A549 (cell line): ENCODE measurements around the gene PTPRA. TPM values are rescaled to one million over a fixed set of nuclear protein-coding genes. Genes with fewer than 3 reads are reported as not detected.

Experiments used
- ATAC-seq, 2 experiments: fragments of 200-7000 bp in 1 of 2; fragments of >200 bp in 1 of 2; cut with Nextera tagmentation in 1 of 2; cut with Tn5 transposase in 1 of 2; 3 replicates each; pipeline versions ENCODE4 v1.8.0 to v1.9.1; 2018 to 2020; ENCODE audit warnings: mild to moderate bottlenecking in 1 of 2, moderate library complexity in 1 of 2
- CTCF ChIA-PET: fragments of 300-600 bp; sonication (Branson Sonifier 250); formaldehyde crosslinking; extraction: SDS; loops from one replicate; lab custom pipeline; 2021; ENCODE audit warnings: antibody characterized with exemption, inconsistent platforms; lab: Yijun Ruan, JAX
- POLR2A ChIA-PET: fragments of 350-600 bp; formaldehyde crosslinking; extraction: SDS; loops from one replicate; lab custom pipeline; 2021; ENCODE audit warnings: antibody characterized with exemption, inconsistent platforms; lab: Yijun Ruan, JAX
- DNase-seq, 2 experiments: peaks; one replicate each; pipeline versions ENCODE4 v3.0.0 to v3.0.0-alpha.2; 2011 to 2016; ENCODE audit warnings: low read depth in 1 of 2, low spot score in 1 of 2
- FAIRE-seq: peaks from 2 replicates; lab custom pipeline; 2011; peaks lifted over from hg19 to GRCh38; lab: Jason Lieb, UNC
- H3K27ac ChIP-seq, 2 experiments: fragments of >200 bp; sonication (Bioruptor Twin); formaldehyde crosslinking; 3 replicates each; pipeline ENCODE4 v1.5.1; 2016 to 2017
- H3K4me1 ChIP-seq: fragments of >200 bp; sonication (Bioruptor Twin); formaldehyde crosslinking; 3 replicates; pipeline ENCODE4 v1.6.1; 2016
- H3K4me2 ChIP-seq: fragments of >200 bp; sonication (Bioruptor Twin); formaldehyde crosslinking; 3 replicates; pipeline ENCODE4 v1.6.1; 2016
- H3K4me3 ChIP-seq: fragments of >200 bp; sonication (Bioruptor Twin); formaldehyde crosslinking; 3 replicates; pipeline ENCODE4 v1.5.1; 2016
- H3K9me3 ChIP-seq: fragments of >200 bp; sonication (Bioruptor Twin); formaldehyde crosslinking; 3 replicates; pipeline ENCODE4 v1.6.1; 2016
- ATOH8 ChIP-seq: fragments of 250-450 bp; sonication (Bioruptor Pico); IDR thresholded peaks from 2 replicates; pipeline ENCODE4 v1.5.0; 2020; ENCODE audit warnings: low read depth, mild to moderate bottlenecking, moderate library complexity
- BCL3 ChIP-seq: fragments of >200 bp; sonication (Bioruptor Twin); formaldehyde crosslinking; IDR thresholded peaks from 3 replicates; pipeline ENCODE4 v1.6.1; 2016
- BHLHE40 ChIP-seq: IDR thresholded peaks from 2 replicates; pipeline ENCODE4 v1.6.1; 2012; ENCODE audit warnings: low read depth, low read length, inconsistent platforms
- CHD2 ChIP-seq: fragments of 150-350 bp; IDR thresholded peaks from 2 replicates; pipeline ENCODE4 v1.6.1; 2014; ENCODE audit warnings: low read length; ENCODE audit not compliant: partially characterized antibody
- EHF ChIP-seq: fragments of 250-450 bp; sonication (Bioruptor Pico); IDR thresholded peaks from 2 replicates; pipeline ENCODE4 v1.5.0; 2020; ENCODE audit warnings: mild to moderate bottlenecking
- EHMT2 ChIP-seq: fragments of 200-600 bp; sonication (generic); IDR thresholded peaks from 2 replicates; pipeline ENCODE4 v1.6.1; 2016; ENCODE audit warnings: antibody characterized with exemption, low read depth, mild to moderate bottlenecking, moderate library complexity
- EP300 ChIP-seq, 2 experiments: fragments of >200 bp; sonication (Bioruptor Twin); formaldehyde crosslinking; IDR thresholded peaks; 2 replicates in 1 of 2; 3 replicates in 1 of 2; pipeline ENCODE4 v1.6.1; 2016 to 2017
- FOSB ChIP-seq: fragments of 250-450 bp; sonication (Bioruptor Pico); IDR thresholded peaks from 2 replicates; pipeline ENCODE4 v1.5.0; 2020; ENCODE audit warnings: mild to moderate bottlenecking, moderate library complexity
- GATA3 ChIP-seq: IDR thresholded peaks from 2 replicates; pipeline ENCODE4 v1.6.1; 2012; ENCODE audit warnings: borderline replicate concordance
- HES2 ChIP-seq: fragments of >200 bp; sonication (Bioruptor Twin); formaldehyde crosslinking; IDR thresholded peaks from 2 replicates; pipeline ENCODE4 v1.6.1; 2016
- HEYL ChIP-seq: fragments of 250-450 bp; sonication (Bioruptor Pico); IDR thresholded peaks from 2 replicates; pipeline ENCODE4 v1.8.0; 2021; ENCODE audit warnings: mild to moderate bottlenecking, moderate library complexity
- HMGXB4 ChIP-seq: fragments of 250-450 bp; sonication (Bioruptor Pico); IDR thresholded peaks from 2 replicates; pipeline ENCODE4 v1.5.0; 2021; ENCODE audit warnings: mild to moderate bottlenecking, moderate library complexity, borderline replicate concordance
- HOXA7 ChIP-seq: fragments of 250-450 bp; sonication (Bioruptor Pico); IDR thresholded peaks from 2 replicates; pipeline ENCODE4 v1.5.0; 2020; ENCODE audit warnings: mild to moderate bottlenecking, moderate library complexity
- JUN ChIP-seq, 2 experiments: fragments of >200 bp; sonication (Bioruptor Twin); formaldehyde crosslinking; IDR thresholded peaks; 2 replicates in 1 of 2; 3 replicates in 1 of 2; pipeline ENCODE4 v1.6.1; 2016 to 2017
- MAFK ChIP-seq: fragments of 450-650 bp; IDR thresholded peaks from 2 replicates; pipeline ENCODE4 v1.6.1; 2014; ENCODE audit not compliant: partially characterized antibody
- NFE2L2 ChIP-seq: fragments of 150-350 bp; conservative IDR thresholded peaks from 2 replicates; pipeline ENCODE4 v1.6.1; 2014; ENCODE audit warnings: low read length
- NR3C1 ChIP-seq: fragments of >200 bp; sonication (Bioruptor Twin); formaldehyde crosslinking; IDR thresholded peaks from 3 replicates; pipeline ENCODE4 v1.6.1; 2017
- POLR2AphosphoS2 ChIP-seq: conservative IDR thresholded peaks from 2 replicates; pipeline ENCODE4 v1.6.1; 2012; ENCODE audit warnings: low read length, improper control_type of control experiment, inconsistent platforms
- RAD21 ChIP-seq, 2 experiments: fragments of >200 bp in 1 of 2; sonication (Bioruptor Twin) in 1 of 2; formaldehyde crosslinking in 1 of 2; IDR thresholded peaks in 1 of 2; conservative IDR thresholded peaks in 1 of 2; 2 replicates in 1 of 2; 3 replicates in 1 of 2; pipeline ENCODE4 v1.6.1; 2012 to 2018; ENCODE audit warnings: inconsistent platforms in 1 of 2
- REST ChIP-seq: fragments of 200-600 bp; sonication (generic); IDR thresholded peaks from 2 replicates; pipeline ENCODE4 v1.6.1; 2016; ENCODE audit warnings: antibody characterized with exemption, mild to moderate bottlenecking, moderate library complexity
- SMC3 ChIP-seq: fragments of >200 bp; sonication (Bioruptor Twin); formaldehyde crosslinking; IDR thresholded peaks from 3 replicates; pipeline ENCODE4 v1.6.1; 2018; ENCODE audit warnings: inconsistent platforms
- TP53 ChIP-seq: fragments of 250-450 bp; sonication (Bioruptor Pico); IDR thresholded peaks from 2 replicates; pipeline ENCODE4 v1.5.0; 2021; ENCODE audit warnings: mild to moderate bottlenecking, moderate library complexity
- ZC3H11A ChIP-seq: fragments of 450-650 bp; IDR thresholded peaks from 2 replicates; pipeline ENCODE4 v1.6.1; 2014; ENCODE audit warnings: antibody characterized with exemption, mild to moderate bottlenecking
- ZNF302 ChIP-seq: fragments of 250-450 bp; sonication (Bioruptor Pico); IDR thresholded peaks from 2 replicates; pipeline ENCODE4 v1.9.0; 2021; ENCODE audit warnings: inconsistent platforms, mild to moderate bottlenecking, moderate library complexity
- ZSCAN20 ChIP-seq: fragments of 250-450 bp; sonication (Bioruptor Pico); IDR thresholded peaks from 2 replicates; pipeline ENCODE4 v1.8.0; 2022; ENCODE audit warnings: mild to moderate bottlenecking, moderate library complexity
- WGBS: methylation state at CpG from one replicate; pipeline ENCODE4 v1.1.6; 2017; ENCODE audit errors: missing lambda C conversion rate; 5-methylcytosine and 5-hydroxymethylcytosine counted together
- polyA plus RNA-seq, 4 experiments: library from polyadenylated mRNA; depleted of rRNA in 3 of 4; stranded (reverse); fragments of >200 nt; fragmentation: RNase III in 1 of 4; extraction: RNeasy Plus Mini Kit Qiagen cat#74134 plus additional on column Dnase treatment in 1 of 4; gene quantifications; 2 replicates in 3 of 4; 3 replicates in 1 of 4; pipeline ENCODE4 v1.2.3, GENCODE V29; 2011 to 2017

The PTPRA gene
- polyA plus RNA-seq, 2 of the 4 experiments (the other 2 are of a cell fraction): 29.2 to 83.2 TPM

GRCh38 chr20:2995796-2996195, 122.5 kb downstream of the PTPRA start:
- CTCF ChIA-PET: interaction anchor here (1.6 to 3.2 kb wide), 4 partner anchors 56 to 283 kb away, joined by 3 to 13 read pairs (median 7); no protein-coding TSS in a partner anchor
- no peaks in the 10 kb centered on the region for H3K4me1 ChIP-seq
- no peaks in the 10 kb centered on the region for H3K9me3 ChIP-seq
- DNase-seq: no peak
- no peak overlapping the region for H3K4me2 ChIP-seq
- 90% methylated on average over 2 of the region's 2 CpGs for WGBS
- no peak for TF ChIP-seq NFE2L2
- no peak for TF ChIP-seq POLR2AphosphoS2
- TF ChIP-seq FOSB (CRISPR knock-in tag): no peak
- TF ChIP-seq ZC3H11A: no peak
- TF ChIP-seq ZNF302: no peak
- no peak for TF ChIP-seq ZSCAN20 (CRISPR knock-in tag)
- no peak for TF ChIP-seq HEYL (CRISPR knock-in tag)
- no peak for TF ChIP-seq EHMT2
- TF ChIP-seq TP53 (CRISPR knock-in tag): no peak
- TF ChIP-seq EHF (CRISPR knock-in tag): no peak
- TF ChIP-seq HES2: no peak
- TF ChIP-seq RAD21 (conservative IDR thresholded peaks at IDR 0.05 in 1 of 2, IDR thresholded peaks at IDR 0.05 in 1 of 2): no peak
- no peak for TF ChIP-seq NR3C1
- no peak for TF ChIP-seq GATA3
- H3K27ac ChIP-seq: no peak overlapping the region
- FAIRE-seq: no peak
- POLR2A ChIA-PET: no interaction called here
- ATAC-seq: no peak
- no peak overlapping the region for H3K4me3 ChIP-seq

GRCh38 chr20:2998728-2999127, 125.4 kb downstream of the PTPRA start:
- no peak for DNase-seq
- no peaks in the 10 kb centered on the region for H3K4me1 ChIP-seq
- POLR2A ChIA-PET: no interaction called here
- FAIRE-seq: no peak
- TF ChIP-seq HES2 (no peak), REST (no peak)
- H3K9me3 ChIP-seq: no peaks in the 10 kb centered on the region
- CTCF ChIA-PET: interaction anchor here (1.4 kb wide), 1 partner anchor 243 kb away, joined by 4 read pairs; no protein-coding TSS in a partner anchor
- no peak overlapping the region for H3K4me2 ChIP-seq
- ATAC-seq: no peak
- no peak overlapping the region for H3K27ac ChIP-seq
- no peak overlapping the region for H3K4me3 ChIP-seq

- ChIA-PET POLR2A (interaction anchor here (1.0 to 1.6 kb wide), 2 partner anchors 128 to 530 kb away, joined by 3 to 8 read pairs; partner anchors contain the start of genes PTPRA and SNRPB), CTCF (interaction anchor here (0.5 to 2.9 kb wide), 56 partner anchors 8 to 538 kb away, joined by 3 to 31 read pairs (median 4); partner anchors contain the start of gene PTPRA)
- no peaks in the 10 kb centered on the region for H3K4me1 ChIP-seq
- H3K27ac ChIP-seq: no peak overlapping the region
- FAIRE-seq (peak; percentile 96), ATAC-seq (peak; percentile 98 to 99), DNase-seq (peak; percentile 60 to 80)
- 22% methylated on average over 7 of the region's 7 CpGs for WGBS
- H3K4me3 ChIP-seq: no peak overlapping the region
- H3K4me2 ChIP-seq: no peak overlapping the region
- H3K9me3 ChIP-seq: no peaks in the 10 kb centered on the region
- TF ChIP-seq BCL3 (no peak), RAD21 (conservative IDR thresholded peaks at IDR 0.05 in 1 of 2, IDR thresholded peaks at IDR 0.05 in 1 of 2) (peak; percentile 86 to 89), HOXA7 (CRISPR knock-in tag) (no peak), GATA3 (no peak), EHF (CRISPR knock-in tag) (no peak), HMGXB4 (CRISPR knock-in tag) (no peak), SMC3 (peak; percentile 84), EP300 (IDR thresholded peaks at IDR 0.05) (no peak), MAFK (no peak), HEYL (CRISPR knock-in tag) (no peak), ATOH8 (CRISPR knock-in tag) (no peak), CHD2 (no peak), JUN (IDR thresholded peaks at IDR 0.05) (no peak), ZNF302 (no peak), BHLHE40 (no peak)
Measured at GRCh38 chr20:3000852-3001523, 127.7 kb downstream of the PTPRA start.
